Breast epithelium (tissue), 4 donors: ENCODE measurements around the gene CCDC88C. TPM values are rescaled to one million over a fixed set of nuclear protein-coding genes. Genes with fewer than 3 reads are reported as not detected.

Experiments
- DNase-seq, 2 donors: peaks; one replicate each; pipeline ENCODE4 v3.0.0-alpha.2; 2019; ENCODE audit warnings: low spot score in 2 of 2
- H3K27ac ChIP-seq, 2 donors: fragments of 200-600 bp; sonication (generic) in 1 of 2; one replicate each; pipeline ENCODE4 v1.5.1; 2016 to 2019; ENCODE audit warnings: mild to moderate bottlenecking in 1 of 2
- H3K27me3 ChIP-seq, 2 donors: fragments of 200-600 bp; sonication (generic) in 1 of 2; one replicate each; pipeline versions ENCODE4 v1.5.1 to v1.6.0; 2017 to 2019; ENCODE audit warnings: control low read depth in 1 of 2, mild to moderate bottlenecking in 1 of 2
- H3K36me3 ChIP-seq: fragments of 200-600 bp; one replicate; pipeline ENCODE4 v1.5.1; 2019
- H3K4me1 ChIP-seq, 2 donors: fragments of 200-600 bp; sonication (generic); one replicate each; pipeline ENCODE4 v1.5.1; 2016 to 2019; ENCODE audit warnings: control low read depth in 1 of 2
- H3K4me3 ChIP-seq, 3 donors: fragments of 200-600 bp; sonication (generic); 1 replicate in 2 of 3; 2 replicates in 1 of 3; pipeline ENCODE4 v1.5.1; 2016 to 2019; ENCODE audit warnings: mild to moderate bottlenecking in 3 of 3, moderate library complexity in 2 of 3
- H3K9me3 ChIP-seq, 2 donors: fragments of 200-600 bp; sonication (generic) in 1 of 2; one replicate each; pipeline ENCODE4 v1.5.1; 2016 to 2019; ENCODE audit warnings: control low read depth in 1 of 2
- POLR2A ChIP-seq: fragments of 450-650 bp; IDR thresholded peaks from one replicate; pipeline ENCODE4 v1.6.1; 2016; ENCODE audit warnings: antibody characterized with exemption, mild to moderate bottlenecking, moderate library complexity
- POLR2AphosphoS5 ChIP-seq, 3 donors: sonication (generic); formaldehyde crosslinking; IDR thresholded peaks; one replicate each; pipeline ENCODE4 v1.6.1; 2017; ENCODE audit warnings: antibody characterized with exemption in 3 of 3
- intact Hi-C: fragments of 100-400 bp; cut with DNase I; formaldehyde crosslinking; loops from one replicate; pipeline ENCODE4 v1.15.1; 2023; ENCODE audit warnings: low total_unique reads
- total RNA-seq, 3 donors: library from RNA; depleted of rRNA; stranded (reverse); fragments of >200 nt; gene quantifications; one replicate each; pipeline ENCODE4 v1.1.0, GENCODE V29; 2016
- TF ChIP-seq, protein P1 (sequence below), 3 donors: fragments of 450-650 bp; IDR thresholded peaks; one replicate each; pipeline ENCODE4 v1.5.1; 2016 to 2017; ENCODE audit warnings: antibody characterized with exemption in 3 of 3, mild to moderate bottlenecking in 3 of 3, moderate library complexity in 3 of 3

CCDC88C gene
- total RNA-seq, 3 donors from 2014 or later: 5.8 to 25.9 (median 19.3) TPM

DNA sequence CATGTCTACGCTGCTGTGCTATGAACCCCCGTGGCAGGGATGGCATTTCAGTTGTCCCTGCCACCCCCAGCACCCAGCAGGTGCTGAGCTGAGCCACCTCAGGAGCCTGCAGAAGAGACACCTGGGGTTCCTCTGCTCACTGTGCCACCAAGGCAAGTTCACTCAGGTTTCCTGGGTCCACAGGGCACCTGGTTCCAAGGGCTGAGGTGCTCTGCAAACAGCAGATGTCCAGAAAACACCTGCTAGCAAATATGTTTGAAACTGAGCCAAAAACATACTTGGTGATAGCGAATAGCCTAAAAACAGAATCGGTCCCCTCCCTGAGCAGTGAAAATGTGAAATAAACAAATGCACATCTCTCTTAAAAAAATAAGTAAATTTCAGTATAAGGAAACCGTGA, 137.5 kb downstream of the CCDC88C start:
- intact Hi-C loops: no loop called here
- Histone ChIP-seq H3K9me3 (no peaks in the 10 kb centered on the region), H3K27ac (no peak overlapping the region), H3K4me3 (no peak overlapping the region), H3K4me1 (no peaks in the 10 kb centered on the region), H3K27me3 (no peaks in the 10 kb centered on the region), H3K36me3 (no peaks in the 10 kb centered on the region)
- TF ChIP-seq, protein P1, sequence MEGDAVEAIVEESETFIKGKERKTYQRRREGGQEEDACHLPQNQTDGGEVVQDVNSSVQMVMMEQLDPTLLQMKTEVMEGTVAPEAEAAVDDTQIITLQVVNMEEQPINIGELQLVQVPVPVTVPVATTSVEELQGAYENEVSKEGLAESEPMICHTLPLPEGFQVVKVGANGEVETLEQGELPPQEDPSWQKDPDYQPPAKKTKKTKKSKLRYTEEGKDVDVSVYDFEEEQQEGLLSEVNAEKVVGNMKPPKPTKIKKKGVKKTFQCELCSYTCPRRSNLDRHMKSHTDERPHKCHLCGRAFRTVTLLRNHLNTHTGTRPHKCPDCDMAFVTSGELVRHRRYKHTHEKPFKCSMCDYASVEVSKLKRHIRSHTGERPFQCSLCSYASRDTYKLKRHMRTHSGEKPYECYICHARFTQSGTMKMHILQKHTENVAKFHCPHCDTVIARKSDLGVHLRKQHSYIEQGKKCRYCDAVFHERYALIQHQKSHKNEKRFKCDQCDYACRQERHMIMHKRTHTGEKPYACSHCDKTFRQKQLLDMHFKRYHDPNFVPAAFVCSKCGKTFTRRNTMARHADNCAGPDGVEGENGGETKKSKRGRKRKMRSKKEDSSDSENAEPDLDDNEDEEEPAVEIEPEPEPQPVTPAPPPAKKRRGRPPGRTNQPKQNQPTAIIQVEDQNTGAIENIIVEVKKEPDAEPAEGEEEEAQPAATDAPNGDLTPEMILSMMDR (IDR thresholded peaks at IDR 0.05): no peak
- TF ChIP-seq POLR2A (no peak), POLR2AphosphoS5 (IDR thresholded peaks at IDR 0.05) (no peak)
- DNase-seq: no peak

DNA sequence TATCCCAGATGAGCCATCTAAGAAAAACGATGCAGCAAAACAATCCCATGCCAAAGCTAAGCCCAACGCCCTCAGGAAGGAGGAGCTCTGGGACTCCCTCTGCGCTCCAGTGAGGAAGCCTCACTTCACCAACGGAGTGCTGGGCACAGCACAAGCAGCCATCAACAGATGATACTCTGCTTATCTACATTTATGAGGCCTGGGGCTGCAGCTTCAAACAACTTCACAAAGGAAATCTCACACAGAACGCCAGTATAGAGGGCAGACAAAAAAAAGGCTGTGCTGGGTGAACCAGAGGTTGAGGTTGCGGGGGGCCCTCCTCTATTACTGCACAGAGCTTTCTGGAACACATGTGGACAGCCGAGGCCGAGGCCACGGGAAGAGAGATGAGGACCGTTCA, 138.3 kb downstream of the CCDC88C start:
- H3K4me3 ChIP-seq: no peak overlapping the region
- DNase-seq: no peak
- H3K27me3 ChIP-seq: no peaks in the 10 kb centered on the region
- no peaks in the 10 kb centered on the region for H3K4me1 ChIP-seq
- TF ChIP-seq, protein P1 (IDR thresholded peaks at IDR 0.05): no peak
- TF ChIP-seq POLR2A (no peak), POLR2AphosphoS5 (IDR thresholded peaks at IDR 0.05) (no peak)
- H3K36me3 ChIP-seq: no peaks in the 10 kb centered on the region
- intact Hi-C loops: no loop called here
- no peak overlapping the region for H3K27ac ChIP-seq
- no peaks in the 10 kb centered on the region for H3K9me3 ChIP-seq

DNA sequence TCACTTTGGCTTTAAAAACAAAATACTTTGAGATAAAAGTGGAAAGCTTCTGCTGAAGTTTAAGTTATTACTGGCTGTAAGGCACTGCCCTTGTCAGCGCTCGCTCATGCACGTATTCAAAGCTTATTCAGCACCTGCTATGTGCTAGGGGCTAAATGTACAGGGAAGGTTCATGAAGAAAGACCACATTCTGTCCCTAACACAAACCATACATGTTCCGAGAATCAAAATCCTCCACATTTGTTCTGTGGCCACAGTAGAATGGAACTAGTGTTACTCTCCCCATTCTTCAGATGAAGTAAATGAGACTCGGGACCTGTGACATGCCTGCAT, 139.3 kb downstream of the CCDC88C start:
- intact Hi-C loops: no loop called here
- Histone ChIP-seq H3K27ac (no peak overlapping the region), H3K36me3 (no peaks in the 10 kb centered on the region), H3K4me1 (no peaks in the 10 kb centered on the region), H3K4me3 (no peak overlapping the region), H3K9me3 (no peaks in the 10 kb centered on the region), H3K27me3 (no peaks in the 10 kb centered on the region)
- TF ChIP-seq, protein P1 (IDR thresholded peaks at IDR 0.05): no peak
- TF ChIP-seq POLR2AphosphoS5 (IDR thresholded peaks at IDR 0.05) (no peak), POLR2A (no peak)
- no peak for DNase-seq

DNA sequence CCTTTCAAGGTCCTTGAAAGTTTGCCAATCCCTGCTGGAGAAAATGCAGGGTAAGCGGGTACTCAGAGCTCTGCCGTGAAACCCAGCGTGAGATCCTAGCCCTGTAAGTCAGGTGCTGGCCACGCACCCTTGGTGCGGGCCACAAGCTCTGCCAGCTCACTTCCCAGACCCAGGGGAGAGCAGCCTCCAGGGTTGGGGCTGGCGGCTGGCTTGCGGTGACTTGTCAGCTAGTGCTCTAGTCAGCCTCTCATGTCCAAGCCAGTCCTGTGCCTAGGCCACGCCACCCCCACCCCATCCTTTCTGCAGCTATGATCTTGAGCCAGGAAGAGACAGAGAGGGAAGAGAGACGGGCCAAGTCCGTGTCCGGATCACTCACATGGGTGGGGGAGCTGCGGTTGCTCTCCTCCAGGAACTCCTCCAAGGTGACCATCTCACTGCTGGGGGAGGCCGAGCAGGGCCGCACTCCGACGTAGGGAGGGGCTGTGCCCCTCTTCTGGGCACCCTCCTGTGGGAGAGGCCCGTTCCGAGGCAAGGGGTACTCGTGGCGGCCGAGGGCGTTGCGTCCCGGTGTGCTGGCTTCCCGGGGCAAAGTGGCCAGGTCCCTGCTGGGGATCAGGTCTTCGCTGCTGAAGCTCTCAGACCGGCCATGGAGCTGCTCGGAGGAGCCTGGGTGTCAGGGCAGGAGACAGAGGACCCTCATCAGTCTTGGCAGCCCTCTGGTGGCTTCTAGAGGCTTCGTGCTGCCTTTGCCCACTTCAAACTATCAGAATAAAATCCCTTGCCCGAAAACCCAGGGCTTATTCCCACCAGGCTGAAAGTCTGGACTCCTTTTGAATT, 139.9 kb downstream of the CCDC88C start:
- intact Hi-C loops: no loop called here
- no peak for TF ChIP-seq POLR2A
- TF ChIP-seq POLR2AphosphoS5 (IDR thresholded peaks at IDR 0.05): no peak
- TF ChIP-seq, protein P1 (IDR thresholded peaks at IDR 0.05): no peak

DNA sequence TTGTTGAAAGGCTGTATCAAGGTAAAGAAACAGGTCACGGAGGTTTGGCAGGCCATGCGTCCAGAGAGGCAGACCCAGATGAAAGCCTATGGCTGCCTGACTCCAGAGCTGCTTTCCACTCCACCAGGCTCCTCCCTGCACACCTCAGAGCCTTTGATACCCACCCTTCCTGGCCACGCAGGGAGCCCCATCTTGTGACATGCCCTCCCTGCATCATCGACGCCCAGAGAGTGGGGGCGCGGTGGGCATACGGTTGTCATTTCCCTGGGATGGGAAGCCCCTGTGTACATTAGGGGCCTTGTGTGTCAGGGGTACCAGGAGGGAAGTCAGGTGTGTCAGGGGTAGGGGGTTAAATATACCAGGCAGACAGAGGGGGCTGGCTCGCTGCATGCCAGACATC, 142.8 kb downstream of the CCDC88C start:
- DNase-seq: no peak

More for the DNA sequence above, 139.9 kb downstream of the CCDC88C start:
- Histone ChIP-seq H3K4me3 (no peak overlapping the region), H3K9me3 (no peaks in the 10 kb centered on the region), H3K27me3 (no peaks in the 10 kb centered on the region), H3K4me1 (no peaks in the 10 kb centered on the region), H3K27ac (no peak overlapping the region), H3K36me3 (no peaks in the 10 kb centered on the region)
- DNase-seq: no peak

More for the DNA sequence above, 142.8 kb downstream of the CCDC88C start:
- no peak overlapping the region for H3K27ac ChIP-seq
- no peak overlapping the region for H3K4me3 ChIP-seq
- H3K9me3 ChIP-seq: no peaks in the 10 kb centered on the region
- H3K27me3 ChIP-seq: no peaks in the 10 kb centered on the region
- H3K4me1 ChIP-seq: no peaks in the 10 kb centered on the region
- intact Hi-C loops: loop anchor here (1.0 kb wide), 1 partner anchor 31 kb away; no protein-coding TSS in a partner anchor
- no peaks in the 10 kb centered on the region for H3K36me3 ChIP-seq
- no peak for TF ChIP-seq POLR2A
- TF ChIP-seq, protein P1 (IDR thresholded peaks at IDR 0.05): no peak
- TF ChIP-seq POLR2AphosphoS5 (IDR thresholded peaks at IDR 0.05): no peak
